ENCODE data around the gene DCXR. TPM values are rescaled to one million over a fixed set of nuclear protein-coding genes. Genes with fewer than 3 reads are reported as not detected.

Gene DCXR
- total and polyA plus RNA-seq, 2 donors (not counting 3 experiments of a cell fraction or from before 2014, with no cell fraction given) = 93.0 to 178 TPM

DNA sequence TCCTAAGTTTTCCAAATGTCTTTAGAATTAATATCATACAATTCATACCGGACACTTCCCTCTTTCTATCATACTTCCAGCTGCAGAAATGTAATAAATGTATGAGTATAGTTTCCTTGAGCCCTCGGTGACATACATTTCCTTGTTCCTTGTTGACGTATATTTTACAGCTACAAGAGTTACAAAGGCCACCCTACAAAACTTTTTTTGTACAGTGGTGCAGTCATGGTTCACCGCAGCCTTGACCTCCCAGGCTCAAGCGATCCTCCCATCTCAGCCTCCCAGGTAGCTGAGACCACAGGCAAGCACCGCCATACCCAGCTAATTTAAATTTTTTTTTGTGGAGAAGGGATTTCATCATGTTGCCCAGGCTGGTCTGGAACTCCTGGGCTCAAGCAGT lies 35.3 kb upstream of the DCXR start:
- no peak overlapping the region for H3K4me2 ChIP-seq (ENCODE audit: insufficient read depth, low read length)
- no peaks in the 10 kb centered on the region for H3K4me1 ChIP-seq (ENCODE audit: control insufficient read depth, extremely low read depth, insufficient read depth, low read length)
- TF ChIP-seq POLR2A (IDR thresholded peaks at IDR 0.05; ENCODE audit: low read depth, low read length) = no peak
- TF ChIP-seq, protein P1, sequence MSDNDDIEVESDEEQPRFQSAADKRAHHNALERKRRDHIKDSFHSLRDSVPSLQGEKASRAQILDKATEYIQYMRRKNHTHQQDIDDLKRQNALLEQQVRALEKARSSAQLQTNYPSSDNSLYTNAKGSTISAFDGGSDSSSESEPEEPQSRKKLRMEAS (IDR thresholded peaks at IDR 0.05; ENCODE audit: insufficient read depth, insufficient read length) = no peak
- ChIA-PET POLR2A (no interaction called here), CTCF (no interaction called here)
- DNase-seq (ENCODE audit: low read depth, low spot score) (no peak), FAIRE-seq (no peak)
- H3K27me3 ChIP-seq (ENCODE audit: control insufficient read depth in 2 of 2, insufficient read depth in 2 of 2, low read length in 2 of 2) = no peaks in the 10 kb centered on the region
- H3K9me1 ChIP-seq (replicated peaks; ENCODE audit: control insufficient read depth, extremely low read depth, insufficient read depth, low read length) = no peaks in the 10 kb centered on the region
- no TSS peak for BruUV-seq (replicated peaks)
- no peak overlapping the region for H3K9ac ChIP-seq (replicated peaks; ENCODE audit: extremely low read depth, insufficient read depth, low read length)
- H3K27ac ChIP-seq (ENCODE audit: insufficient read depth, low read depth, low read length) = no peak overlapping the region
- no peaks in the 10 kb centered on the region for H3K79me2 ChIP-seq (ENCODE audit: control insufficient read depth, insufficient read depth, low read length)
- H4K20me1 ChIP-seq (replicated peaks; ENCODE audit: control insufficient read depth, extremely low read depth, insufficient read depth, low read length) = no peaks in the 10 kb centered on the region
- H3K36me3 ChIP-seq (ENCODE audit: control insufficient read depth in 2 of 2, extremely low read depth in 1 of 2, insufficient read depth in 2 of 2, low read length in 2 of 2) = no peaks in the 10 kb centered on the region
- no peaks in the 10 kb centered on the region for H3K9me3 ChIP-seq (replicated peaks; ENCODE audit: control insufficient read depth, insufficient read depth, low read length)
- intact Hi-C loops (cut with micrococcal nuclease) (no loop called here), dilution Hi-C loops (cut with MboI; ENCODE audit: extremely low pct_ligation_motif_present, low sequenced_read_pairs) (no loop called here)
- no peak overlapping the region for H2AFZ ChIP-seq (ENCODE audit: low read depth, low read length)
- H3K4me3 ChIP-seq (replicated peaks in 1 of 3; ENCODE audit: insufficient read depth in 1 of 3, low read depth in 1 of 3, low read length in 3 of 3) = no peak overlapping the region

DNA sequence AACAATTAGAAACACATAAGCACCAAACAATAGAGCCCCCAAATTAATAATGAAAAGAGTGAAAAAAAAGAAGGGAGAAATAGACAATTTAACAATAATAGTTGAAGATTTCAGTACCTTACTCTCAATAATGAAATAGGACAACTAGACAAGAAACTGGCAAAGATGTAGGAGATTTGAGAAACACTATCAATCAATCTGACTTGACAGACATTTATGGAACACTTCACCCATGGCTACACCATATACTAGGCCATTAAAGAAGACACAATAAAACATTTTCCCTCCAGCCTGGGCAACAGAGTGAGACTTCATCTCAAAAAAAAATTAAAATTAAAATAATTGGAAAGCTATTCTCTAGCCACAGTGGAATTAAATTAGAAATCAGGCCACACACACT lies 33.1 kb upstream of the DCXR start:
- Histone ChIP-seq H3K4me1 (ENCODE audit: control insufficient read depth, extremely low read depth, insufficient read depth, low read length) (peaks cover 6% of the 10 kb centered on the region), H2AFZ (ENCODE audit: low read depth, low read length) (no peak overlapping the region), H3K79me2 (ENCODE audit: control insufficient read depth, insufficient read depth, low read length) (peaks cover 7% of the 10 kb centered on the region), H3K9me3 (replicated peaks; ENCODE audit: control insufficient read depth, insufficient read depth, low read length) (no peaks in the 10 kb centered on the region), H4K20me1 (replicated peaks; ENCODE audit: control insufficient read depth, extremely low read depth, insufficient read depth, low read length) (no peaks in the 10 kb centered on the region), H3K9ac (replicated peaks; ENCODE audit: extremely low read depth, insufficient read depth, low read length) (no peak overlapping the region), H3K27ac (ENCODE audit: insufficient read depth, low read depth, low read length) (no peak overlapping the region), H3K4me2 (ENCODE audit: insufficient read depth, low read length) (no peak overlapping the region), H3K36me3 (ENCODE audit: control insufficient read depth in 2 of 2, extremely low read depth in 1 of 2, insufficient read depth in 2 of 2, low read length in 2 of 2) (no peaks in the 10 kb centered on the region), H3K27me3 (ENCODE audit: control insufficient read depth in 2 of 2, insufficient read depth in 2 of 2, low read length in 2 of 2) (no peaks in the 10 kb centered on the region), H3K9me1 (replicated peaks; ENCODE audit: control insufficient read depth, extremely low read depth, insufficient read depth, low read length) (no peaks in the 10 kb centered on the region), H3K4me3 (replicated peaks in 1 of 3; ENCODE audit: insufficient read depth in 1 of 3, low read depth in 1 of 3, low read length in 3 of 3) (no peak overlapping the region)
- intact Hi-C loops (cut with micrococcal nuclease) = no loop called here
- FAIRE-seq (no peak), DNase-seq (ENCODE audit: low read depth, low spot score) (no peak)
- ChIA-PET POLR2A (no interaction called here), CTCF (interaction anchor here (0.9 kb wide), 1 partner anchor 50 kb away, joined by 3 read pairs; no protein-coding TSS in a partner anchor)
- TF ChIP-seq FOS (IDR thresholded peaks at IDR 0.05; ENCODE audit: borderline replicate concordance, insufficient read depth, low read length) (no peak), CTCF (IDR thresholded peaks at IDR 0.05; ENCODE audit: extremely low read depth in 1 of 2, insufficient read depth in 1 of 2, low read depth in 1 of 2, low read length in 2 of 2) (no peak), GATA2 (IDR thresholded peaks at IDR 0.05; ENCODE audit: insufficient read depth, insufficient read length, low read depth, low read length) (no peak), JUN (IDR thresholded peaks at IDR 0.05; ENCODE audit: borderline replicate concordance, insufficient read depth, insufficient read length, low read depth) (no peak), EZH2 (IDR thresholded peaks at IDR 0.05; ENCODE audit: borderline replicate concordance, low read depth, low read length, severe bottlenecking) (no peak), POLR2AphosphoS5 (IDR thresholded peaks at IDR 0.05; ENCODE audit: insufficient read depth, low read depth, low read length) (no peak)
- no TSS peak for BruUV-seq (replicated peaks)
- dilution Hi-C loops (cut with MboI; ENCODE audit: extremely low pct_ligation_motif_present, low sequenced_read_pairs) = no loop called here

Measured in endothelial cell of umbilical vein (primary cell).